AG09309 (cell line): ENCODE data around the gene SOD1.
"Not testable (repeated sequence)": the region's sequence is repeated elsewhere in the genome, so short reads cannot be mapped to it uniquely, and the experiment has no call there.

Experiments
- DNase-seq: peaks from one replicate; pipeline ENCODE4 v3.0.0-alpha.2; 2010; ENCODE audit warnings: low read depth
- H3K4me3 ChIP-seq: 2 replicates; pipeline ENCODE4 v1.5.1; 2011; ENCODE audit warnings: mild to moderate bottlenecking, low read depth, low read length, moderate library complexity; ENCODE audit not compliant: control insufficient read depth
- CTCF ChIP-seq: IDR thresholded peaks from 2 replicates; pipeline ENCODE4 v1.5.1; 2011; ENCODE audit warnings: mild to moderate bottlenecking, low read depth, low read length, inconsistent platforms; ENCODE audit not compliant: insufficient read depth, control insufficient read depth; ENCODE audit errors: missing control alignments

Gene SOD1

GRCh38 chr21:31636874-31637273 is 22.6 kb upstream of the SOD1 start:
- no peak for TF ChIP-seq CTCF
- DNase-seq: no peak
- H3K4me3 ChIP-seq: no peak overlapping the region

GRCh38 chr21:31641416-31641922 is 18.0 kb upstream of the SOD1 start:
- no peak for DNase-seq
- TF ChIP-seq CTCF: no peak
- no peak overlapping the region for H3K4me3 ChIP-seq

GRCh38 chr21:31644643-31645042 is 14.8 kb upstream of the SOD1 start:
- DNase-seq: no peak
- no peak overlapping the region for H3K4me3 ChIP-seq
- TF ChIP-seq CTCF: no peak

- no peak for TF ChIP-seq CTCF
- no peak for DNase-seq
- H3K4me3 ChIP-seq: no peak overlapping the region
These were observed 11.8 kb upstream of the SOD1 start for GRCh38 chr21:31647650-31648049.

- DNase-seq: no peak
- TF ChIP-seq CTCF: no peak
- H3K4me3 ChIP-seq: no peak overlapping the region
These were observed 8.6 kb upstream of the SOD1 start for GRCh38 chr21:31650930-31651329.

GRCh38 chr21:31651491-31651890 is 8.0 kb upstream of the SOD1 start:
- not testable (repeated sequence) for DNase-seq, H3K4me3 ChIP-seq

GRCh38 chr21:31654340-31654739 is 5.2 kb upstream of the SOD1 start:
- TF ChIP-seq CTCF: no peak
- no peak overlapping the region for H3K4me3 ChIP-seq
- DNase-seq: no peak

- DNase-seq: not testable (repeated sequence)
These were observed 4.5 kb upstream of the SOD1 start for GRCh38 chr21:31654821-31655580.

More at GRCh38 chr21:31654821-31655580, 4.5 kb upstream of the SOD1 start:
- not testable (repeated sequence) for H3K4me3 ChIP-seq
